Keratinocyte (primary cell): Measurements from ENCODE around the gene DGKI. TPM values are rescaled to one million over a fixed set of nuclear protein-coding genes. Genes with fewer than 3 reads are reported as not detected.

Experiments used
- DNase-seq: peaks from one replicate; pipeline ENCODE4 v3.0.0-alpha.2; 2011; ENCODE audit warnings: low read depth, missing footprints, low spot score
- FAIRE-seq: peaks from 2 replicates; lab custom pipeline; 2011; peaks lifted over from hg19 to GRCh38; lab: Jason Lieb, UNC
- H2AFZ ChIP-seq: 2 replicates; pipeline ENCODE4 v1.6.0; 2012; ENCODE audit warnings: low read length, control low read depth, inconsistent platforms; ENCODE audit not compliant: control insufficient read depth
- H3K27ac ChIP-seq: 2 replicates; pipeline ENCODE4 v1.5.1; 2011; ENCODE audit warnings: low read length; ENCODE audit not compliant: control insufficient read depth, insufficient read depth
- H3K27me3 ChIP-seq: 3 replicates; pipeline ENCODE4 v1.6.0; 2011; ENCODE audit warnings: low read length; ENCODE audit not compliant: control insufficient read depth, insufficient read depth; ENCODE audit errors: extremely low read depth
- H3K36me3 ChIP-seq, 2 experiments: 2 replicates in 1 of 2; 3 replicates in 1 of 2; pipeline ENCODE4 v1.5.1; 2011; ENCODE audit warnings: low read length in 2 of 2, mild to moderate bottlenecking in 1 of 2; ENCODE audit not compliant: control insufficient read depth in 2 of 2, insufficient read depth in 2 of 2; ENCODE audit errors: extremely low read depth in 1 of 2
- H3K4me1 ChIP-seq: 3 replicates; pipeline ENCODE4 v1.5.1; 2011; ENCODE audit warnings: low read length; ENCODE audit not compliant: control insufficient read depth, insufficient read depth; ENCODE audit errors: extremely low read depth
- H3K4me2 ChIP-seq: 3 replicates; pipeline ENCODE4 v1.6.0; 2011; ENCODE audit warnings: low read depth, low read length; ENCODE audit not compliant: control insufficient read depth, insufficient read depth; ENCODE audit errors: extremely low read depth
- H3K4me3 ChIP-seq, 3 experiments: fragments of 200-600 bp in 1 of 3; sonication (generic) in 1 of 3; 2 replicates in 2 of 3; 3 replicates in 1 of 3; pipeline ENCODE4 v1.5.1; 2011 to 2016; ENCODE audit warnings: low read length in 3 of 3, mild to moderate bottlenecking in 3 of 3, control low read depth in 2 of 3, inconsistent platforms in 1 of 3, low read depth in 1 of 3, mixed read lengths in 1 of 3, mixed run types in 1 of 3, moderate library complexity in 1 of 3; ENCODE audit not compliant: control insufficient read depth in 2 of 3, insufficient read depth in 2 of 3; ENCODE audit errors: extremely low read depth in 1 of 3
- H3K79me2 ChIP-seq: 2 replicates; pipeline ENCODE4 v1.6.0; 2012; ENCODE audit warnings: low read length; ENCODE audit not compliant: control insufficient read depth, insufficient read depth
- H3K9ac ChIP-seq: 3 replicates; pipeline ENCODE4 v1.6.0; 2011; ENCODE audit warnings: low read length; ENCODE audit not compliant: control insufficient read depth, insufficient read depth; ENCODE audit errors: extremely low read depth
- H3K9me1 ChIP-seq: 3 replicates; pipeline ENCODE4 v1.6.0; 2011; ENCODE audit warnings: low read length; ENCODE audit not compliant: control insufficient read depth, insufficient read depth; ENCODE audit errors: extremely low read depth
- H3K9me3 ChIP-seq: 2 replicates; pipeline ENCODE4 v1.5.1; 2012; ENCODE audit warnings: low read depth, low read length; ENCODE audit not compliant: control insufficient read depth
- H4K20me1 ChIP-seq: 3 replicates; pipeline ENCODE4 v1.6.0; 2011; ENCODE audit warnings: low read length; ENCODE audit not compliant: control insufficient read depth, insufficient read depth; ENCODE audit errors: extremely low read depth
- EZH2 ChIP-seq: IDR thresholded peaks from one replicate; pipeline ENCODE4 v1.6.1; 2012; ENCODE audit warnings: inconsistent platforms, mild to moderate bottlenecking, low read length, moderate library complexity
- dilution Hi-C: fragments of 300-500 bp; cut with MboI; formaldehyde crosslinking; loops from one replicate; pipeline ENCODE4 v1.7.0; 2020; ENCODE audit warnings: low sequenced_read_pairs; ENCODE audit not compliant: extremely low pct_ligation_motif_present
- polyA plus RNA-seq, 5 experiments: library from polyadenylated mRNA; depleted of rRNA in 3 of 5; stranded (reverse) in 3 of 5; stranded (forward) in 1 of 5; unstranded in 1 of 5; fragments of >200 nt; gene quantifications; 1 replicate in 1 of 5; 2 replicates in 3 of 5; 3 replicates in 1 of 5; pipeline versions ENCODE4 v1.2.1 to v1.2.3, GENCODE V29; 2011 to 2012; ENCODE audit warnings: missing spikeins in 2 of 5, low read depth in 1 of 5, low replicate concordance in 1 of 5
- TF ChIP-seq, protein P1 (sequence below), 3 experiments: IDR thresholded peaks in 1 of 3; conservative IDR thresholded peaks in 1 of 3; optimal IDR thresholded peaks in 1 of 3; 2 replicates in 2 of 3; 3 replicates in 1 of 3; pipeline versions ENCODE3 to v1.5.1; 2011; ENCODE audit warnings: low read length in 3 of 3, mild to moderate bottlenecking in 3 of 3, moderate library complexity in 2 of 3, control low read depth in 1 of 3, inconsistent platforms in 1 of 3; ENCODE audit not compliant: insufficient read depth in 2 of 3; ENCODE audit errors: extremely low read depth in 1 of 3

Gene DGKI
- polyA plus RNA-seq, 1 donor (not counting 4 experiments of a cell fraction or from before 2014, with no cell fraction given), result 0.14 TPM

DNA sequence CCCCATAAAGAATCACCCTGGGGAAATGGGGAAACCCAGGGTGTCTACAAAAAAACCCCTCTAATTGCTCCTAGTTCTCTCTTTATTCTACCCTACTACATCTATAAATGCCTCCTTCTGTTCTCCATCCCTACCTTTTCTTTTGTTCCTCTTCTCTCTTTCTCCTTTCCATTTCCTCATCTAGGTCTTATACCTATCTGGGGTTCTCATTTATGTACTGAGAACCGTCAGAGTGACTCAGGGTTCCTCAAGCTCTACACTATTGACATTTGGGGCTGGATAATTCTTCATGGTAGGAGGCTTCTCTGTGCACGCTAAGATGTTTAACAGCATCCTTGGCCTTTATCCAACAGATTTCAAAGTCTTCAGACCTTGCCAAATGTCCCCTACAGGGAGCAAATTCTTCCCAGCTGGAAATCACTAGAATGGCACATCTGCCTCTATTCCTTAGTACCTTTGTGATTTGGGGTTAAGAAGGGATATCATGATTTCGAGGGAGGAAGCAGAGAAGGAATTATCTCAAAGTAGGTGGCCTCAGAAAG, 365.9 kb downstream of the DGKI start:
- H3K4me3 ChIP-seq, result no peak overlapping the region
- no peaks in the 10 kb centered on the region for H3K79me2 ChIP-seq

DNA sequence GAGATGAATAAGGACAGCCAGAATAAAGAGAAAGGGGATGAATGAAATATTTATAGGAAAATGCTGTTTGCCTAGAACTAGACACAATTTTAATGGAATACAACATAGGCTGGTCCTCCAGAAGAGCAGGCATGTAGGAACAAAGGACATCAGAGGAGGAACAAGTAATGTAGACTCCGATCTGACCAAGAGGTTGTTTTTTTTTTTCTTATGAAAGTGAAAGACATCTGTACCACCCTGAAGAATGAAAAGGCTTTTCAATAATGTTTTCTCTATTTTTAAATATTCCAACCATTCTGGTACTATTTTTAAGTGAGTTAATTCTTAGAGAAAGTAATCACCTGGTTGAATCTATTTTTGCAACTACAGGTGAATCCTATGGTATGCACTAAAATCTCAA, 366.4 kb downstream of the DGKI start:
- no peak for DNase-seq
- H3K4me1 ChIP-seq, result no peaks in the 10 kb centered on the region
- H3K9ac ChIP-seq, result no peak overlapping the region
- H3K9me3 ChIP-seq, result no peaks in the 10 kb centered on the region
- no peak overlapping the region for H3K4me3 ChIP-seq
- H2AFZ ChIP-seq, result no peak overlapping the region
- H3K27ac ChIP-seq, result no peak overlapping the region
- H3K27me3 ChIP-seq, result no peaks in the 10 kb centered on the region
- no peak for TF ChIP-seq EZH2
- TF ChIP-seq, protein P1, sequence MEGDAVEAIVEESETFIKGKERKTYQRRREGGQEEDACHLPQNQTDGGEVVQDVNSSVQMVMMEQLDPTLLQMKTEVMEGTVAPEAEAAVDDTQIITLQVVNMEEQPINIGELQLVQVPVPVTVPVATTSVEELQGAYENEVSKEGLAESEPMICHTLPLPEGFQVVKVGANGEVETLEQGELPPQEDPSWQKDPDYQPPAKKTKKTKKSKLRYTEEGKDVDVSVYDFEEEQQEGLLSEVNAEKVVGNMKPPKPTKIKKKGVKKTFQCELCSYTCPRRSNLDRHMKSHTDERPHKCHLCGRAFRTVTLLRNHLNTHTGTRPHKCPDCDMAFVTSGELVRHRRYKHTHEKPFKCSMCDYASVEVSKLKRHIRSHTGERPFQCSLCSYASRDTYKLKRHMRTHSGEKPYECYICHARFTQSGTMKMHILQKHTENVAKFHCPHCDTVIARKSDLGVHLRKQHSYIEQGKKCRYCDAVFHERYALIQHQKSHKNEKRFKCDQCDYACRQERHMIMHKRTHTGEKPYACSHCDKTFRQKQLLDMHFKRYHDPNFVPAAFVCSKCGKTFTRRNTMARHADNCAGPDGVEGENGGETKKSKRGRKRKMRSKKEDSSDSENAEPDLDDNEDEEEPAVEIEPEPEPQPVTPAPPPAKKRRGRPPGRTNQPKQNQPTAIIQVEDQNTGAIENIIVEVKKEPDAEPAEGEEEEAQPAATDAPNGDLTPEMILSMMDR (optimal IDR thresholded peaks at IDR 0.05 in 1 of 3, IDR thresholded peaks at IDR 0.05 in 1 of 3, conservative IDR thresholded peaks at IDR 0.05 in 1 of 3; ENCODE audit: extremely low read depth in 1 of 3, insufficient read depth in 2 of 3, low read length in 3 of 3), result no peak
- H3K4me2 ChIP-seq, result no peak overlapping the region
- no peak for FAIRE-seq
- no peaks in the 10 kb centered on the region for H3K36me3 ChIP-seq
- dilution Hi-C loops, result no loop called here
- H3K9me1 ChIP-seq, result no peaks in the 10 kb centered on the region
- no peaks in the 10 kb centered on the region for H4K20me1 ChIP-seq
- H3K79me2 ChIP-seq, result no peaks in the 10 kb centered on the region

More for the DNA sequence above, 365.9 kb downstream of the DGKI start:
- no peak overlapping the region for H2AFZ ChIP-seq
- no peaks in the 10 kb centered on the region for H3K4me1 ChIP-seq
- H3K36me3 ChIP-seq, result no peaks in the 10 kb centered on the region
- FAIRE-seq, result no peak
- H4K20me1 ChIP-seq, result no peaks in the 10 kb centered on the region
- H3K4me2 ChIP-seq, result no peak overlapping the region
- dilution Hi-C loops, result no loop called here
- no peaks in the 10 kb centered on the region for H3K9me3 ChIP-seq
- no peaks in the 10 kb centered on the region for H3K27me3 ChIP-seq
- no peak for DNase-seq
- TF ChIP-seq EZH2, result no peak
- TF ChIP-seq, protein P1 (optimal IDR thresholded peaks at IDR 0.05 in 1 of 3, IDR thresholded peaks at IDR 0.05 in 1 of 3, conservative IDR thresholded peaks at IDR 0.05 in 1 of 3; ENCODE audit: extremely low read depth in 1 of 3, insufficient read depth in 2 of 3, low read length in 3 of 3), result no peak
- H3K9me1 ChIP-seq, result no peaks in the 10 kb centered on the region
- H3K9ac ChIP-seq, result no peak overlapping the region
- no peak overlapping the region for H3K27ac ChIP-seq
